ENCODE measurements around the gene EGR4.
"Not testable (repeated sequence)": the region's sequence is repeated elsewhere in the genome, so short reads cannot be mapped to it uniquely, and the experiment has no call there.

The EGR4 gene

DNA sequence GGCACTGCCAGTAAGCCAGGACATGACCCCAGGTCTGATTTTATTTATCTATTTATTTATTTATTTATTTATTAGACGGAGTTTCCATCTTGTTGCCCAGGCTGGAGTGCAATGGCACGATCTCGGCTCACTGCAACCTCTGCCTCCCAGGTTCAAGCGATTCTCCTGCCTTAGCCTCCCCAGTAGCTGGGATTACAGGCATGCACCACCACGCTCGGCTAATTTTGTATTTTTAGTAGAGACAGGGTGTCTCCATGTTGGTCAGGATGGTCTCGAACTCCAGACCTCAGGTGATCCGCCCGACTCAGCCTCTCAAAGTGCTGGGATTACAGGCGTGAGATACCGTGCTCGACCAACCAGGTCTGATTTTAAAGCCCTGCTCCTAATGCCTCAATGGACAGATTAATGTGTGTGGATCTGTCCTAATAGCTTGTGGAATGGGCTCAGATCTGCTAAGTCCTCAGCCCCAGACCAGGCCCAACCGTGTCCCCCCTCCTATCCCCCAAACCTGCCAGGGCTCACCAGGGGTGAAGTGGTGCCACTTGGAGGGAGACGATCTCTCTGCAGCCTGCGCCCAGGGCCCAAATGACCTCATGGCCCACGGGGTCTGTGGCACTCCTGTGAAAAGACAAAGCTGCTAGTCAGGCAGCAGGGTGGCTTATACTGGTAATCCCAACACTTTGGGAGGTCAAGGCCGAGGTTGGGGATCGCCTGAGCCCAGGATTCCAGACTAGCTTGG is 30.5 kb downstream of the EGR4 start:
- not testable (repeated sequence) for DNase-seq

DNA sequence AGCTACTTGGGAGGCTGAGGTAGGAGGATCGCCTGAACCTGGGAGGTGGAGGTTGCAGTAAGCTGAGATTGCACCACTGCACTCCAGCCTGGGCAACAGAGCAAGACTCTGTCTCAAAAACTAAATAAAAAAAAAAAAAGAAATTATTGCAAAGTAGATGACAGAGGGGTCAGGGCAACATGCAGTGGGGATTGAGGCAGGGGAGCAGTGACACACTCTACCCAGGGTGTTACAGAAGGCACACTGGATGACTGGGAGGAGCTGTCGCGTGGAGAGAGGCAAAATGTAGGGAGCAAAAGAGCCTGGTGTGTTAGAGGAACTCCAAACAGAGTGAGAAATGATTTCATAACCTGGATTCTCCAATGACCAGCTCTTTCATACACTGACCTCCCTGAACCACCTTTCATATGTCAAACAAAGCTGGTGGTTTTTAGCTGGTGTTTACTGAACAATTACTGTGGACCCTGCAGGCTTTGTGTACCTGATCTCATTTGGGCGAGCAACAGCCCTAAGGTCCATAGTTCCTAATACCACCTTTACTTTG is 31.2 kb downstream of the EGR4 start:
- DNase-seq: no peak

DNA sequence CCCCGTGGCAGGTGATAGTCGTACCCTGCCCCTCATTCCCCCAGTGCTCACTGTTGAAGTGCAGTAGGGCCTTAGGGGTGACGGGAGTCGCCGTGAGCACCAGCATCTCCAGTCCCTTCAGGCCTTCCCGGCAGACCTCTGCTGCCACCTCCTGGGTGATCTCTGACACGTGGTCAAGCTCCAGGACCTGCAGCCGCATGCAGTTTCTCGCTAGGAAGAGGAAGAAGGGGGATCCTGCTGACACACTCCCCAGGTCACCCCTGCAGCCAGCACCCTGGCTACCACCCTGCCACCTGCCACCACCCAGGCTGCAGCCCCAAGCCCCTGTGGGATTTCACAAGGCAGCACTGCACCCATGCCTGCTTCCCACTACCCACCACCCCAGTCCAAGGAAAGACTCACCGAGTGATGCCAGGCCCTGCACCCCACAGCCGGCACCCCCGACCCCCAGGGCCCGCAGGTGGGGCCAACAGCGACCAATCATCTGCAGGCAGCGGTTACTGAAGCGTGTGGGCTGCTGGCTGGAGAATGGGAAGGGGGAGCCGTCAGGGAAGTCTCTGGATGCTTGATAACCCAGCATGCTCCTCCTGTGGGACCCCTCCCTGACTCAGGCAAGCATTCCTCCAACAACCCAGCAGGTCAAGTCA is 32.9 kb downstream of the EGR4 start:
- no peak for DNase-seq

DNA sequence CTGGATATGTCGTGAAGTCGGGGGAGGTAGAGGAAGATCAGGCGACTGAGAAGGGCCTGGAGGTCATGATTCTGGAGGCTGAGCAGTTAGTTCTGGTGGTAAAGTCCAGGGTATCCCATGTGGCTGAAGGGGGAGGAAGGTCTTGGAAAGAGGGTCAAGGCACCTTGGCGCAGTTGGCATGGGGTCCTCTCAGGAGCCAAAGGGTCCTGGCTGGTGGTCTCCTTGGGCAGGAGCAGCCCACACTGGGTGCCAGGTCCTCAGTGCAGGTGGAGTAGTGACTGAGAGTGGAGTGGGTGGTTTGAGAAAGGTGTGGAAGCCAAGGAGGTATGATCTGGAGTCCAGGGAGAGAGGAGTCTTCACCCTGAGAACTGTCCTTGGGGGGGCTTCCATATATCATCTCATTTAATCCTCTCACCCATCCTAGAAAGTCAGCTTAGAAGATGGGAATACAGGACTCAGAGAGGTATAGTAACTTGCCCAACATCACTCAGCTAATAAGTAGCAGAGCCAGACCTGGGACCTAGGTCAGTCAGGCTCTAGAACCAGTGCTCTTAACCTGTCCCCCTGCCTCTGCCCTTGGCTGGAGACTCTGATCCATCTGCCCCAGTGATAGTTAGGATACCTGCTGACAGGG is 33.5 kb downstream of the EGR4 start:
- no peak for DNase-seq

DNA sequence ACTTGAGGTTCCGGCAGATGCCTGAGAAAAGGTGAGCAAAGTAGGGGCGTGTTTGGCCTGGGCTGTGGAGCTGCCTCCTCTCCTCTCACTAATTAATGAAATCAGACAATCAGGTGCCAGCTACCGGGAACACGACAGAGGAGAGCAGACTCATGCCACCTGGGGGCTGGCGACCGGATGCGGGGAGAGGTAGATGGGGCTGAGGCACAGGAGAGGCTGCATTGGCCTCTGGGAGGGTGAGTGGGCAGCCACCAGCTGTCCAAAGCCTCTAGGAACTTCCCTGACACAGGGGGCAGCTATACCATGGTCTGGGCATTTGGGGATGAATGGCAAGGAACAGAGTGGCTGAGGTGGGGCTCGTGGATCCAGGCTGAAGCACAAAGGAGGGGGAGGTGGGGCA is 34.1 kb downstream of the EGR4 start:
- DNase-seq: no peak

DNA sequence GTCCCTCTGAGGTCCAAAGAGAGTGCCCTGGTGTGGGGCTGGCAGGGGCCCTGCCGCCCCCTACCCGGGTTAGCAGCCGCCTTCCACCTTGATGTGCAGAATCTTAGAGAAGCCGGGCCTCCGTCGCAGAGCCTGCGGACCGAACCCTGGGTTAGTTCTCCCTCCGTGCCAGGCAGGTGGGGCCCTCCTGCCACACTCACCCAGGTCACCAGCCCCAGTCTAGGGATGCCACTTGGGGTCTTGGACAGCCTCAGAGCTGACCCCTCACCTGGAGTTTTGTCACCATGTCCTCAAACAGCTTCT is 34.5 kb downstream of the EGR4 start:
- DNase-seq: no peak

DNA sequence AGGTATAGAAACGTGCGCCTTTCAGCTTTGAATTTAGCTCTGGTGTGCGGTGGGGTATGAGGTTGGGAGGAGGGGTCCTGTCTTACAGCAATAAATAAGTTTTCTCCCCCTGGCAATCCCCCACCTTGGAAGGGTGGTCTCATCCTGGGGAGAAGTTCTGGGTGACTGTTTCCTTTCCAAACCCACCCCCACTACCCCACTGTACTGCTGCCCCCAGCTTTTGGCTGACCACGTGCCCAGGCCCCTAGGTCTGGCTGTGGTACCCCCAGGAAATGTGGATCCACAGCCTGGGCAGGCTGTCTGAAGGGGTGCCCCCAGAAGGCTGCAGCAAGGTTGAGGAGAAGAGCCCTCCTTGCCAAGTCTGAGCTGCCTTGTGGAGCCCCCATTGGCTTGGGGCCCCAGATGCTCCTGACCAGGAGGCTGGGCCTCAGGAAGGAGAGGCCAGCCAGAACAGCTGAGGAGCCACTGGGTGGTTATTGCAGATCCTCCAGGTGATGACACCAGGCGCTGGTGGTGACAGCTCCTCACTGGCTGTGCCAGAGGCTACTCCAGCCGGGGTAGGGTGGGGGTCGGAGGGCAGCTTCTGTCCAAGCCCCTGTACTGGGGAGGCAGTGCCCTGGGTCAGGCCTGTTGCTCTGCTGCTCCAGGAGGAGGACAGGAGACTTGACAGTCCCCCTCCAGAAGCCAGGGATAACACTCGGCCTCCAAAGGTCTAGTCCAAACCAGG is 35.0 kb downstream of the EGR4 start:
- DNase-seq: no peak

DNA sequence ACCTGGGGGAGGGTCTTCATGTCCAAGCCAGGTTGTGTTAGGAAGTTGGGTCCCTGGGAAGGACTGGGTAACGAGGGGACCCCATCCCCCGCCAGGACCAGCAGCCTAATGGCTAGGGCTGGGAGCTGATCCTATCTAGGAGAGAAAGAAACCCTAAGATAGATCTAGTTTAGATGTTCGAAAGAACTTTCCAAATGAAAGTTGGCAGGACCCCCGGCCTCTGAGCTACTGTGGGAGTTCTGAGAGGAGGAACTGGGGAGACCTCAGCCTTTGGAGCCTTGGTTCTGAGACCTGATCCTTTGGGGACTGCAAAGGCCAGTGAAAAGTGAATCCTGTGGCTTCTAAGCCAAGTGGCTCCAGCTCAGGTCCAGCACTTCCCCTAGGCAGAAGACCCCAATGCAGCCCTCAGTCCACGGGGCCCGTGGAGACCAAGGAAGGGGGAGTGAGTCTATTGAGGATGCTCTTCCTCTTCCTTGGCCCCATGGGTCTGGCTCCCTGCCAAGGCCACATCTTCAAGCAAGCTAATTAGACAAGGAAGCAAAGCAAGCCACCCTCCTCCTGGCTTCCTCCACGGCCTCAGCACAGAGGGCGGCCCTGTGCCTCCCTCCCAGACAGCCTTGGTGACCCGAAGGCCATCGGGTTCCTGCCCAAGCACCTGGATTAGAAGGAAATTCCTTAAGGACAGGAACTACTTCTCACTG is 35.8 kb downstream of the EGR4 start:
- DNase-seq: no peak

DNA sequence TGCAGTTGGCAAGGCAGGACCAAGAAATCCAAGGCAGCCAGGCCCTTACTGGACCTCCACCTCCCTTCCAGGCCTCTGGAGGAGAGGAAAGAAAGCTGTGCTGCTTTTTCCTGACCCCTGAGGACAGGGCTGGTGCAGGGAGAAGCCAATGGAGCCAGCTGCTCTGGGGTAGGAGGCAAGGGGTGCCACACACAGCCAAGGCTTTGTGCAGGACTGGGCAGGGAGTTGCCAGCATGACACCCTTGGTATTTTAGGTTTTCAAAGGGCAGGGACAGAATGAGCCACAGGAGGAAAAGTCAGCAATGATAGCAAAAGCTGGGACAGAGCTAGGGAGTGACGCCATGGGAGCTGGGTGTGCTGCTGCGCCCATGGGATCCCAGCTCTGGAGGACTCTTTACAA is 36.3 kb downstream of the EGR4 start:
- DNase-seq: no peak

DNA sequence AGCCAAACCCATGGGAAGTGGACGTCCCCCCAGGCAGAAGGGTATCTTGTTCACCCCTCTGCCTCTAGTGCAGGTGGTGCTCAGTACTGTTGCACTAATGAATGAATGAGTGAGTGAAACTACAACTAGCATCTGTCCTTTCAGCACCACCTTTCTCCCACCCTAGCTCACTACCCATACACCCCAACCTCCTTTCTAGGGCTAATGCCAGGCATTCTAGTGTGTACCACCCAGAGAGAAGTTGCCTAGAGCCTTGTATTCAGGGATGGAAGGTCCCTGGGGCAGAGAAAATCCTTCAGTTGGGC is 36.8 kb downstream of the EGR4 start:
- no peak for DNase-seq

DNA sequence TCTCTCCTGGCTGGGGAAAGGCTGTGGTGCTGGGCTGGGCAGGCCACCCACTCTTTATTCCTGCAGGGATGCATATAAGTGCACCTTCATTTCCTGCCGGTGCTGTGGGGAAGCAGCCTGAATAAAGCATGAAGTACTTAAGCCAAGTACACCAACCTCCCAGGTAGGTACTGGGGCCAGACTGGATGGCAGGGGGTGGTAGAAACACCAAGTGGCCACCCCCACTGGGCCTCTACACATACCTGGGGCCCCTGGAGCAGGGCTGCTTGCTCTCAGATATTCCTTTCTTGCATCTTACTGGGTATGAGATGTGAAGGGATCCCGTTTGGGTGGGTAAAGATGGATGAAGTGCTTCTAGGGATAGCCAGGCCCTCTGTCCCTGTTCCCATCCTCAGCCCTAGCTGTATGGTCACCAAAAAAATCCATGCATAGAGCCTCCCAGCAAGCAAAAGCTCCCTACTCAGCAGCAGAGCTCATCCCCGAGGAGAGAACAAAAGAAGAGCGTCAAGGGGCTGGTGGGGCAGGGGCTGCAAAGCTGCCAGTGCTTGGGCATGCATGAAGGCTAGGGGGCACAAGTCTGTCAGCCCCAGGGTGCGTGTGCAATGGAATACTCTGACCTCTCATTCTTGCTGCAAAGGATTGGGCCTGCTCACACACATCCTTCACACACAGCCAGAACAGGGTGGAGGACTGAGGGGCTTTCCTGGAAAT is 37.3 kb downstream of the EGR4 start:
- DNase-seq: no peak

DNA sequence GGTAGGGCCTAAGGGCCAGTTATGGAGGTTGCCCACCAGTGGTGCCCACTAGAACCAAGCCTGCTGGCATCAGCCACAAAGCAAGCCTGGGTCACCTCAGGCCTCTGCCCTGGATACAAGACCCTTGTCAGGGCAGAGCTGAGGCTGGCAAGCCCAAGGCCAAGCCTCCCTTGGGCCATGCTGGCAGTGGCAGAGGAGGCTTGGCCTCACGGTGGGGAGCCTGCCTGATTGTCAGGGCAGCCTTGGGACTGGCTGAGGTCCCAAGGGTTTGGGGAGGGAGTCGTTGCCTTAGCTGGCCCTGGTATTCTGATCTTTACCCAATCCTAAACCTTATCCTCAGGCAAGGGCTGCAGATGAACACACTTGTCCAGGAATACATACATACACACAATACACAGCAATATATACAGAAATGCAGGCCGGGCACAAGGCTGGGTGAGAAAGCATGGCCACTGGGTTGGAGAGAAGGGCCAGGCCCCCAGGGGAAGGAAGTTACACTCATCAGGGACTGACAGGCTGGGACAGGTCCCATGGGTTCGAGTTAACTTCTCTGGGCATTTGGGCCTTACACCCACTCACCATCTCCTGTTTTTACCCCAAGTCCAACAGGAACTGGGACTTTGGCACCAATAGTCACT is 38.2 kb downstream of the EGR4 start:
- no peak for DNase-seq

DNA sequence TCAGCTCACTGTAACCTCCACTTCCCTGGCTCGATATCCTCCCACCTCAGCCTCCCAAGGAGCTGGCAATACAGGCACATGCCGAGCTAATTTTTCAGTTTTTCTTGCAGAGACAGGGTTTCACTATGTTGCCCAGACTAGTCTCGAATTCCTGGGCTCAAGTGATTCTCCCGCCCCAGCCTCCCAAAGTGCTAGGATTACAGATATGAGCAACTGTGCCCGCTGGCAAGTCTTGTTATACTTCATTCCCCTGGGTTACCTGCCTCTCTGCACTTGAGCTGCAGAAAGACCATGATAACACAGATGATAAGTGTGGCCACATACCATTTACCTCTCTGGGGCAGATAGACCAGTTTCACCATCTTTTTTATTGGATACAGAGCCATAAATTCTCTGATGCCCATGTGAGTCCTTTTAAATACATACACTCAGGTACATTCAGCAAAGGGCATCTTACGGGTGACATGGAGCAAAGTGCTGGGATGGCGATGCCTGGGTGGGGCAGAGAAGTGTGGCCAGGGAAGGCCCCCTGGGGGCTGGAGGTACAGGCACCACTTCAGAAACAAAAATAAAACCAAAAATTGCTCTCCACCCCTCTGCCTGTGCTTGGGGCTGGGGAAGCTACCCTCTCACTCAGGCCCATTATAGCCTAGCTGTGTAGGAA is 38.9 kb downstream of the EGR4 start:
- no peak for DNase-seq

DNA sequence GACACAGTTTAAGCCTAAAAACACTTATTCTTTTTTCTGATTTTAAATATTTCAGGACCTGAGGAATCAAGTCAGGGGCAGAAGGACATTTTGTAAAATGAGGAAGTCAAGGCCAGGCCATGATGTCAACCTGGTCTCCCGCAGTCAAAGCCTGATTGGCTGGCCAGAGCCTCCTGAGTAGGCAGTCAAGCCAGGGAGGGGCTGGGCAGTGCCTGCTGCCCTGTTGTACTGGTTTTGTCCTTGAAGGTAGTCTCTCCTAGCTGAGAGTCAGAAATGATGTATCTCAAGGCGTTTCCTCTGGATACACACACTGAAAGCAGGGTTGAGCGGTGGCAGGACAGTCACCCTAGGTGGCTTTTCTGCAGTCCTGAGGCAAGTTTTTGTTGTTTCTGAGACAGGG is 39.4 kb downstream of the EGR4 start:
- DNase-seq: no peak

DNA sequence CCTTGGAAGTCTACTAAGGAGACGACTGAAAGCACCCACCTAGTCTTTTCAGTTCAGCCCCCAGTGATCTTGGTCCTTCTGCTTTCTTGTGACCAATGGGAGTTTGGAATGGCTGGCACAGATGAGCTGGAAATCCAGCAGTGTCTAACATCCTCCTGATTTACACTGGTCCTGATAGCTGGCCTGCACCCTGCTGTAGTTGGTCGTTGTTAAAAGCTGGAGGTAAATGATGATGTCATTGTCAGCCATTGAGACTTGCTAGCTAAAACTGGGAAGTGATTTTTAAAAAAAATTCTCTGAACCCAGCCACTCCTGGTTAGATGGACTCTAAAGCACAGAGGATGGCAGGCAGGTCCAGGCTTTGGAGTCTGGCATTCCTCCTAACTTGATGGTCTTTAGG is 39.9 kb downstream of the EGR4 start:
- DNase-seq: no peak

DNA sequence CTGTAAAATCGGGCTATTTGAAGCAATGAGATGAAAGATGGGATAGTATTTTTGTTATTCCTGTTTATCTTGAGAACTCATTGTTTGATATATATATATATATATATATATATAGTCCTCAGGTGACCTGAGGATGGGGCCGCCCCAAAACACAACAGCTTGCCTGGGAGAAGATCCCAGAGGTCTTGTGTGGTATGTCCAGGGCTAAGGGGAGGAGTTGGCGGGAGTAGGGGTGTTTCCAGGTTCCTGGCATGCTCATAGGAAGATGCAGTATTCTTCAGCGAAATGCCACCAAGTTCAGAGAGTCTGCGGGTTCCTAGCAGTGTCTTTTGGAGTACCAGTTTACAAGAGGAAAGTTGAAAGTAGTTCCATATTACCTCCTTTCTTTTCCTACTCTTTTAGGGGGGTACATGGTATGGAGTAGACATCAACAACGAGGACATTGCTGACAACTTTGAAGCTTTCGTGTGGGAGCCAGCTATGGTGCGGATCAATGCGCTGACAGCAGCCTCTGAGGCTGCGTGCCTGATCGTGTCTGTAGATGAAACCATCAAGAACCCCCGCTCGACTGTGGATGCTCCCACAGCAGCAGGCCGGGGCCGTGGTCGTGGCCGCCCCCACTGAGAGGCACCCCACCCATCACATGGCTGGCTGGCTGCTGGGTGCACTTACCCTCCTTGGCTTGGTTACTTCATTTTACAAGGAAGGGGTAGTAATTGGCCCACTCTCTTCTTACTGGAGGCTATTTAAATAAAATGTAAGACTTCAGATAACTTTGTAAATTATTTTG is 40.9 kb downstream of the EGR4 start:
- DNase-seq: no peak

DNA sequence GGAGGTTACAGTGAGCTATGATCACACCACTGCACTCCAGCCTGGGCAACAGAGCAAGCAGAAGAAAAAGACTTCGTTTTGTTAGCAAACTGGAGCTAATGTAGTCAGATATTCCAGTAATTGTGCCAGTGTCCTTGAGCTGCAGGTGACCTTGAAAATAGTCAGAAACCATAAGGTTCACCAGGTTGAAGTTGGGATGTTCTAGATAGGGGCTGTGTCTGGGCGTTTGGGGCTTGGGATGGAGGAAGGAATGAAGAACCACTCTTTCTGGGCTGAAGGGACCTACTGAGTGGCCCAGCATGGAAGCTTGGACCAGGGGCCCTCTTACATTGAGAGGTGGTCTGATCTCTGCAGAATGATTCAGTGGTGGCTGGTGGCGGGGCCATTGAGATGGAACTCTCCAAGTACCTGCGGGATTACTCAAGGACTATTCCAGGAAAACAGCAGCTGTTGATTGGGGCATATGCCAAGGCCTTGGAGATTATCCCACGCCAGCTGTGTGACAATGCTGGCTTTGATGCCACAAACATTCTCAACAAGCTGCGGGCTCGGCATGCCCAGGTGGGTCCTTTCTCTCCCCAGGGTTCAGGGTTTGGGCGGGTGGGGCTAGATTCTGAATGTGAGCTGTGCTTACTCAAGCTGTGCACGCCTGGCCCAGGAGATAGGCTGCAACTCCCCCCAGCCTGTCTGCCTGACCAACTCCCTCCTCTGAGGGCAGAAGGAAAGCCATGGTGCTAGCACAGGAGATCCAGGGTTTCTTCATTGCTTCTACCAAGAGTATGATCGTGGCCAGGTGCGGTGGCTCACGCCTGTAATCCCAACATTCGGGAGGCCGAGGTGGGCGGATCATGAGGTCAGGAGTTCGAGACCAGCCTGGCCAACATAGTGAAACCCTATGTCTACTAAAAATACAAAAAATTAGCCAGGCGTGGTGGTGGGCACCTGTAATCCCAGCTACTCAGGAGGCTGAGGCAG is 42.2 kb downstream of the EGR4 start:
- no peak for DNase-seq

DNA sequence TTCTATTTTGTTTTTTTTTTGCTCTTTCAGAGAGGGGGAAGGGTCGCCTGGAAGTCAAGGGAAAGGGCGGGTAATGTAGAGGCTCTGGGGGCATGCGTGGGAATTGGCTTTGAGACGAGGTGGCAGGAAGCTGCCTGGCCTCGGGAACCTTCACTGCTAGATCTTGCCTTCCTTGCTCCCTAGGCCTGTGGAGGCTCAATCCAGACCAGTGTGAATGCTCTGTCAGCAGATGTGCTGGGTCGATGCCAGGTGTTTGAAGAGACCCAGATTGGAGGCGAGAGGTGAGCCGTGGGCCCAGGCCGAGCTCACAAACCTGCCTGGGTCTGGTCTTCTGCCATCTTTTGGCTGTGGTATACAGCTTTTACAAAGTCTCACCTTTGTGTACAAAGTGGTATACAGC is 43.7 kb downstream of the EGR4 start:
- DNase-seq: no peak

DNA sequence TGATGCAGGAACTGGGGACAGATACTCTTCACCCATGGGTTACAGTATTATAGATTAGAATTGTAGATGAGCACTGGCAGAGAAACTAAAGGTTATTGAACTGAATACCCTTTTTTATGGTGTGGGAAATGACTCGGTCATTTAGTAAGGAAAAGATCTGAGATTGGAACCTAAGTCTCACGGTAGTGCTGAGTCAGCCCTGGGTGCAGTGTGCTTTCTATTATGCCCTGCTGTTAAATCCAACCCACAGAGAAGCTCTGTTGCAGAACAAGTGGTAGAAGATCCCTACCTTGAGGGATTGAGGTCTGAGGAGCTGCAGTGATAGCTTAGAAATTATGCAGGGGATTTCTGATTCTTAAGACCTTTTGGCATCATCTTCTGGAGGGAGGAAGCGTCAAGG is 46.5 kb downstream of the EGR4 start:
- DNase-seq: no peak
